IPS DF 19.7 (cell line): ENCODE results near the gene SIX3.

Source experiments
- DNase-seq: peaks from one replicate; pipeline ENCODE4 v3.0.0-alpha.2; 2013; ENCODE audit warnings: low read depth, low spot score

Gene SIX3

DNA sequence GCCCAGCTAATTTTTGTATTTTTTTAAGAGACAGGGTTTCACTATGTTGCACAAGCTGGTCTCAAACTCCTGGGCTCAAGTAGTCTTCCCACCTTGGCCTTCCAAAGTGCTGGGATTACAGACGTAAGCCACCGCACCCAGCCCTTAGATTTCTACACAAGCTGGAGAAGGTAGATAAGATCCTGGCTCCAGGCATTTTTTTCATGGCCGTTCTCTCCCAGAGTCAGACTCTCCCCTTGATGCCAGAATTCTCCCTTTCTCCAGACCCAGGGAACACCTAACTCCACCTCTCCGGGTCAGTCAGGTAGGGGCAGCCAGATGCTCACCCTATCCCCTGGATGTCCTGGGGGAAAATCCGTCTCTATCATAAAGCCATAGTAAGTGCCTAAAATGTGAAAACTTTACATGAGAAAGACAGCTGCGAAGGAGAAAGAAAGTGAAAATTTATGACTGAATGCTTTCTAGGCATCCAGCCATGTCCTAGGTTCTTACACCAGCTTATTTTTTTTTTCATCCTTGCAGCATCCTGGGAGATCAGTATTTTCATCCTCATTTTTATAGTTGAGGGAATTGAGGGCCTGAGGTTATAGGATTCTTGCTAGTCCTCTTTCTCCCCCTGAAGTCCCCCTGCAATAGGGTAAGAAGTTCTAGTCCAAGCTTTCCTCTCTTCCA lies 16.3 kb downstream of the SIX3 start:
- no peak for DNase-seq

DNA sequence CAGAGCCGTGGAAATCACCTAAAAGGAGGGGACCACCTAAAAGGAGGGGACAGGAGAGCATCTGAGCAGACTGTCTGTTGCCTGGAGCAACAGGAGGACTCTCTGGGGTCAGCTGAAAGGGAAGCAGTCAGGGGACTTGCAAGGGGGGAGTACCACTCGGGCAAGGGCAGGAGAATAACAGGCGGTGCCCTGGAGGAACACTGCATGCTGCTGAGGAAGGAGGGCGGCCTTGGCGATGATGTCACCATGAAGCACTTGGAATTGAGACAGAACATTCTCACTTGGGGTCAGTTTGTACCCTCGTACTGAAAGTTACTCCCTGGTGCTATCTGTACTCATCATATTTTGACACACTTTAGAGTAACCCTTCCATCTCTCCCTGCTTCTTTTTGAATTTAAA lies 18.4 kb downstream of the SIX3 start:
- no peak for DNase-seq

DNA sequence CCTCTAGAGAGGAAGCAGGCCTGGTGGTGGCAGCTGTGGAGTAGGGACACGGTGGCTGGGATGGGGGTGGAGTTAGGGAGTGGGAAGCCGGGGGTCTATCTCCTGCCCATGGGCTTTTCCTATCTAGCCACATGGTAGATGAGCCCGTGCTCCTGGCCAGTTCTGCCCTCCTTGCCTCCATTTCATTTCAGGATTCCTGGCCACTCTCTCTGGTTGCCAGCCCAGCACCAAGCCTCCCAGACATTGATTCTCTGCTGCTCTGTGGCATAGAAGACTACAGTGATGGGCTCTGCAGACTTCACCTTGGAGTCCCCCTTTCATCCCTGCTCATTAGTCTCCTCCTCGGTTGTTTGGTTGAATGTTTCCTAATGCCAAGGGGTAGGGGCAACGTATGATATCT lies 19.4 kb downstream of the SIX3 start:
- no peak for DNase-seq

DNA sequence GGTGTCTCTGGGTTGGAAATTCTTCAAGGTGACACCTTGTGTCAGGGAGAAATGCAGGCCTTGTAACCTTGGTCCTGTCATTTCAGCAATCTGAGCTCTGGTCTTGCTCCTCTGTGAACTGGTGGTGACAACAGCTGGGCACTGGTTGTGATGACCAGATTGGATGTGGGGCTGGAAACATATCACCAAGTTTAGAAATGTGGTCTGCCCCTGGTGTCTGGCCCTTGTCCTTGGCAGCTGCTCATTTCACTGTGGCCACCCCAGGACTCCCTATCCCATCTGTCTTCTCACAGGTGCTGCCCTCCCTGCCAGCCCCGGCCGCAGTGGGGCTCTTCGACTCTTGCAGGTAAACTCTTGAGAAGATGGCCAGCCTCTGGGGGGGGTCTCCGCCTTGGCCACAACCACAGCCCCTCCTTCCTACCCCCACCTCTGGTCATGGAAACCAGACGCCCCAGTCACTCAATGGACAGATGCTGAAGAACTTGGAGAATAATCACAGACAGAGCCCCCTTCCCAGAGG lies 20.7 kb downstream of the SIX3 start:
- DNase-seq: no peak

DNA sequence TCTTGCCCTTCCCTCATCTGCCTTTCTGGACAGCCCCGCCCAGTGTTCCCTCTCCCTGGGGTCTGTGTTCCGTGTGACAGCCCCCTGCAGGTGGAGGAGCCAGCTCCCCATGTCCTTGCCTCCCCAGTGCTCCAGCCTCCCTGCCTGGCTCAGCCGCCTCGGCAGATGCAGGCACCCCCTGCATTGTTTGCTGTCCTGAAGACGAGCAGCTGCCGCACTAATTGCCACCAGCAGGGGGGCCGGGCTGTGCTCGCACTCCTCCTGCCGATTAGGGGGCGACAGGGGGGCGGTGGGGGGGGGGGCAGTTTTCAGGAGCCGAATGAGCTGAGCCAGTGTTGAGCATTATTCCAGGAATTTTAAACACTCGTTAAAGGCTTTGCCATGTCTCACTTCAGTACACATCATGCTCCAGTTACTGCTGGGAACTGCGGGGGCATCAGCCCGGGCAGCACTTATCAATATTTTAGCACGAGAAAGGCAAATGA lies 23.3 kb downstream of the SIX3 start:
- DNase-seq: no peak

DNA sequence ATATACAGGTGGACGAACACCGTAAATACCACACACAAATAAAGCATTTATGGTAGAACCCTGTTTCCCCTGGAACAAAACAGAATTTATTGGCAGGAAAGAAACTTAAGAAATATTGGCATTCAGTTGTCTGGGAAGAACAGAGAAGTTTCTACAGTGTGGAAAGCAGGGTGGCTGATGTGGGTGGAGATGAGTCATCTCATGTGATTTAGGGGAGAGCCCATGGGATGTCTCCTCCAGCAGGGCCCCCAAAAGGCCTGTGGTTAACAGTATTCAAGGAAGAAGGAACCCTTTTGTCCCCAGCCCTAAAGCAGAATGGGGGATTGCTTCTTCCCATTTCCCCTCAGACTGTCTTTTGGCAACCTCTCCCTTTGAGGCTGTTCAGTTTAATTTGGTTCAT lies 24.2 kb downstream of the SIX3 start:
- no peak for DNase-seq

DNA sequence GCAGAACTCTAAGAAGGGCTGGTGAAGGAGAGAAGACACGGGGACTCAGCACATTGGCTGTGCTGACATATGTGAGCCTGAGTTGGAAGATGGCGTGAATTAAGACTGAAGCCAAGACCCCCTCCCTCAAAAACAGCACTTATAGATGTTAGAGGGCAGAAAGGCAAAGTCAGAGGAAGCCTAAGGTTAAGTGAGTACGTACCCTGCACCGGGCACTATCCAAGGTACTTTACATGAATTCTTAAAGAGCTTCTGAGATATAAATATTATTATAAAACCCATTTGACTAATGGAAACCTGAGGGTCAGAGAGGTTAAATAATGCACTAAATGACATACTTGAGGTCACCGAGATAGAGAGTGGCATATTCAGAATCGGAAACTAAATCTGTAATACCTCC lies 25.6 kb downstream of the SIX3 start:
- no peak for DNase-seq

DNA sequence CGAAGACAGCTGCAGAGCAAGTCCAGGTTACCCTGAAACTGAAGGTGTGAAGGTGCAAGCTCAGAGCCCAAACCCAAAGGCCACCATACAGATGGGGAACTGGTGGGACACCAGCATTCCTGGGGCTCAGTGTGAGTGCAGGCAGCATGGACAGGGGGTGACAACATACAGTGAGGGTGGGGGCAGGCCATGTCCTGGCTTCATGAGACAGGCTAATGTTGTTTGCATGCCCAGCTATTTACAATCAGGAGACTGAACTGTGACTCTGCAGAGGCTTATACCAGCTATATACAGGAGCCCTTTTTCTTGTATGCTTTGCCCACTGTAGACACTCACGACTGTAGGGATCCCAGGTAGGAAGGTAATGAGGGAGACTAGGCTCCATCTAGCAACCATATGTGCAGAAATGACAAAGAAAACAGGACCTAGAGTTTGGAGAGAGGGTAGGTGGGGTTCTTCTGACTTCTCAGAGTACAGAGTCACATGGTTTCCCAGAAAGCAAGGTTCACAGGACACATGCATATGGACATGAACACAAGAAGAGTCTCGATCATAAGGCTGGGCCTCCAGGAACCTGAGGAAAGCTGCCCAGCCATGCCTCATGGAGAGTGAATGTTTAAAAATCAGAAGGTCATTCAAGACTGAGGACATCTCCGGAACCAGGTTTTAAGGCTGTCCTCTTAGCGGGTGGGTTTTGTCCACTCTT lies 26.4 kb downstream of the SIX3 start:
- DNase-seq: no peak

DNA sequence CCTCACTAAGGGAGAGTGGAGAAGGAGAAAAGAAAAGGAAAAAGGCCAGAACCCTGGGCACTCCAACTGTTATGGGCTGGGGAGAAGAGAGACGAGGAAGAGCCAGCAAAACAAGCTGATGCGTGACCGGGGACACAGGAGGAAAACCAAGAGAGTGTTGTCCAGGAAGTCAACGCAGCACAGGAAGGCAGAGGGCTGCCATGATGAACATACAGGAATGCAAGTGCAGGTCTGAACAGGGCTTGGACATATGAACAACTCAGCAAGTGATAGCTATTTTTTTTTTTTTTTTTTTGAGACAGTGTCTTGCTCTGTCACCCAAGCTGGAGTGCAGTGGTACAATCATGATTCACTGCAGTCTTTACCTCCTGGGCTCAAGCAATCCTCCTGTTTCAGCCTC lies 28.4 kb downstream of the SIX3 start:
- DNase-seq: no peak

DNA sequence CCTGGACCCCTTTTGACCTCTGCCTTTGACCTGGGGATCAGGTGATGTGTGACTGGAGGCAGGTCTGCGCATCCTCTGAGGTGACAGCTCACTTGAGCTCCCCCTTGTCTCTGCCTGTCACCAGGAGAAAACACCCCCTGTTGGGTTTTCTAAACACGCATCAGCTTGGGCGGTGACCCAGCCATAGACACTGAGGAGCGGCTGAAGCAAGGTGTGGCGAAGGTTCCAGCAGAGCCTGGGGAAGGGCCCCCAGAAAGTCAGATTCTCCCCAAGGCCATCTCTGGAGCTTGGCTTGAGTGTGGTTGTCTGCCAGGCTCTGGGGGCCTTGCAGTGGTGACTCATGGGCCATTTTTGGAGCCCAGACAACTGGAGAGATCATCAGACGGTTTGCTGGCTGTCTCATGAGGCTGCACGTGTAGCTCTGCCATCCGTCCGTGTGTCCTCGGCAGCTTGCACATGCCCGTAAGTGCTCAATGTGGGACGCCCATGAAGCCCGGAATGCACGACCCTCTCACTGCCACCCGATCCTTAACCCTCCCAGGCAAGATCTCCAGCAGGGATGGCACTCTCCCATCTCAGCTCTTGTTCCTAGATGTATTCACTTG lies 29.4 kb downstream of the SIX3 start:
- no peak for DNase-seq

DNA sequence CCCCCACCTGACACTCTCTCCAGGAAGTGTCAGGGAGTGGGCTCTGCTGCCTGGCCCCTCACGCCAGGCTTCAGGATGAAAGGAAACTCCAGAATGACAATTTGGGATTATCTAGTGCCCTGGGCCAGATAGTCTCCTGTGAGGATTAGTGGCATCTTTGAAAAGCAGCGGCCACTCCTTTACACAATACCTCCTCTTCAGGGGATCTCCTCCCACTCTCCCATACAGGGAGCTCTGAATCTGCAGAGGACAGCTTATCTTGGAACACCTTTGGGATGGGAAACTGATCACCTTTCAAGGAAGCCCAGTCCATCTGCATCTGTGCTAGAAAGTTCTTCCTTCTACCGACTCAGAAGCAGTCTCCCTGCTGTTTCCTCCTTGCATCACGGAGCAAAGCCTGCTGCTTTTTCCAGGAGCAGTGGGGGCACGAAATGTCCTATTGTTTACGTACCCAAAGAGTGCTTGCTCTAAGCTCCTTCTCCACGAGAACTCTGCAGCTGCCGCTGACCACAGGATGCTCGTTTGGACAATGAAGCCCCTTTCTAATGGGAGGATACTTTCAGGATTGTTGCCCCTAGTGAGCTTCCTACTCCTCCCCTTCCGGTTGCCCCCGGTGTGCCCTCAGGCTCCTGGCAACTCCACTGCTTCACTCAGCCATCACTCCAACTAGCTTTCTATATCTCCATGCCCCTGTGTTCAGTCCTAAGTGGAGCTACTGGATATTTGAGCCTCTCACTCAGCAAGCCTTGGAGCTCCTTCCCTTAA lies 31.5 kb downstream of the SIX3 start:
- DNase-seq: no peak

DNA sequence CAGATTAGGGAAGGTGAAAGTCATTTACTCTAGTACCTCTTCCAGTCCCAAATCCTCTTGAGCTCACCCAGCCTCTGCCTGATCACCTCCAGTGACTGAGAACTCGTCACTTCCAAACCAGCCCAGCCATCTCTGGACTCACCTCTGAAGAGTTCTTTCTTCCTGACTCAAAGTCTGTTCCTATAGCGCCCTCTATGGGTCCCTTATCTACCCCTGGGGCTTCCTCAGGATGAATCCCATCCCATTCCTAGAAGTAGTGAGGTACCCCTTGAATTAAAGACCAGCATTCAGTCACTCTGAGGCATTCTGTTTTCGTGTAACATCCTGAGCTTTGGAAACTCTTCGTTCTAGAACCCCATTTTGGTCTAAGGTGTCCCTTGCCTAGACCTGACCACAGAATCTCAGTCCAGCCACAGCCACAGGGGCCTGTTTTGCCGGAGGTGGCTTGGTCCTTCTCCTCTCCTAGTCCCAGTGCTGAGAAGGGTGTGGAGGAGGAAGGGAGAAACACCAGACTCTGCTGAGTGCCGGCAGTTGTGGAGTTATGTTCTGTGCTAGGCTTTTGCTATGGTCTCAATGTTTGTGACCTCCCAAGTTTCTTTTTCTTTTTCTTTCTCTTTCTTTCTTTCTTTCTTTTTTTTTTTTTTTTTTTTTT lies 32.7 kb downstream of the SIX3 start:
- no peak for DNase-seq

DNA sequence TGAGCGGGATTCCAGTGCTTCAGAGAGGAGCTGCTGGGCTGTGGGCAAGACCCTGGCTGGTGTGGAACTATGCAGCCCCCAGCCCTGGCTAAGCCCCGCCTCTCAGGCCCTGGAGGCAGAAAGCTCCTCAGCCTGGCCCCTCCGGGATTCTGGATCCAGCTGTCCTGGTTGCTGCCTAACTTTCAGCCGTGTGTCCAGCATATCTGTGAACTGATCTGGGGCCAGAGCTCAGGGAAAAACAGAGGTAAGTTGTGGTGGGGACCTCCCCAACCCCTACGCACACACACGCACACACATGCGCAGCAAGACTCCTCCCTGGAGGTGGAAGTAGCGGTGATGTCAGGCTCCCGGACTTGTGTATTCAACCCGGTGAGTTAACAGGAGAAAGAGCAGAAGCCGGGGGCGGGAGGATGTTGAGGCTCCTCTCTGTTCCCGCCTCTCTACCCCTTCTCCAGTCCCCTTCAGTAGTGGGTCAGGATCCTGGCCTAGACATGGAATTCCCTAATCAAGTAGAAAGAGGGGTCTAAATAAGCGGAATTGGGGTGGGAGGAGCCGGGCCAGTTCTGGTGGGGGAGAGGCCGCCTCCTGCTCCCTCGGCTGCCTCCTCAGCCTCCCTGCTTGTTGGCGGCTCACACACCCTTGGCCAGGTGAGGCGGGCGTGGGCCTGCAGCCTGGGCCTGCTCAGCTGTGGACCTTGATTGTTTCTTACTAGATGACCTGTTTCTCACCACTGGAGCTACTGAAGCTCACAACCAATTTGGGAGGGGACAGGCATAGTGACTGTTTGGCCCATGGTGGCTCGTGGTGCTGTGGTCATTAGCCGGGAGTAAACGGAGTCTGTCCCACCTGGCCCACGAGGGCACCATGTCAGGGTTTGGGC lies 34.3 kb downstream of the SIX3 start:
- DNase-seq: no peak

DNA sequence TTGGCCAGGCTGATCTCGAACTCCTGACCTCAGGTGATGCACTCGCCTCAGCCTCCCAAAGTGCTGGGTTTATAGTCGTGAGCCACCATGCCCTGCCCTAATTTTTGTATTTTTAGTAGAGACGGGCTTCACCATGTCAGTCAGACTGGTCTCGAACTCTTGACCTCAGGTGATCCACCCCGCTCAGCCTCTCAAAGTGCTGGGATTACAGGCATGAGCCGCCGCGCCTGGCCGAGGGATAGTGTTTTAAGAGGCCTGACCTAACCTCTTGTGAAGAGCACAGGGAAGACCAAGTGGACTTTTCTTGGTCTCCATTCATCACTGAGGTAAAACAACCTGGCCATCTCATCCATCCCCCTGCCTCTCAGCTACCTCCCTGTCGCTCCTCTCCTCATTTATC lies 38.1 kb downstream of the SIX3 start:
- no peak for DNase-seq

DNA sequence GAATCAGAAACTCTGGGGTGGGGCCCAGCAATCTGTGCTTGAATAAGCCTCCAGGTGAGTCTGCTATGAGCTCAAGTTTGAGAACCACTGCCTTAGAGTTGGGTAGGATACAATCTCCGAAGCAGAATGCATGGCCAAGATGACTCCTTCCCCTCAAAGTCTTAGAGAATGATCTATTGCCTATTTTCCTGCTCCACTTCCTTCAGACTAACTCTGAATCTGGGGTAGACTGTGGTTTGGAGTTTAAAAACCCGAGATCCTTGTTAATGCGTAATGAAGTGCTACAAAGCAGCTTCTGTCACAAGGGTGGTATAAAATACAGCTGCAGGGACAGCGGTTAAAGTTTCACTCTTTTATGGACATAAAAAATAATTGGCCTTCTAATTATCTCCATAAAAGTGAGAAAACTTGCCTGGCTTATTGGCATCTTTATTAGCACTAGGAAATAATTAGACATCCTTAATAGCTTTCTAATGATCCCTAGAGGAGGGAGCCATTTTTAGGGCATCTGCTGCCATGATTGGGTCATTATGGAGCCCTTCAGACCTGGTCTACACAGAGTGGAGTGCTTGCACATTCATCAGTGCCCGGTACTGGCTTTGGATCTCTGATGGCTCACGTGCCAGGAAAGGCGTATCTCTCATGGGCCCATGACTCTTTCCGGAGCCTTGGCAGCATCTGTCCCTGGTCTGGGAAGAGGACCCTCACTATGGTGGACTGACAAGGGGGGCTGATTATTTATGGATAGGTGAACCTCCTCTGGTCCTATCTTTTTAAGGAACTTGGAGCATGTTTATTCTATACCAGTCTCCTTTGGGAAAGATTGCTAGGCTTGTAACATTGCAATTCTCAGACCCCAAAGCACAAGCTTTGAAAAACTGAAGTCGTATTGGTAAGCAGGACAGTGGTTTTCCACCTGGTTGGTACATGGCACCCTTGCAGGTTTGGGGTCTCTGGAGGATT lies 39.5 kb downstream of the SIX3 start:
- DNase-seq: no peak

DNA sequence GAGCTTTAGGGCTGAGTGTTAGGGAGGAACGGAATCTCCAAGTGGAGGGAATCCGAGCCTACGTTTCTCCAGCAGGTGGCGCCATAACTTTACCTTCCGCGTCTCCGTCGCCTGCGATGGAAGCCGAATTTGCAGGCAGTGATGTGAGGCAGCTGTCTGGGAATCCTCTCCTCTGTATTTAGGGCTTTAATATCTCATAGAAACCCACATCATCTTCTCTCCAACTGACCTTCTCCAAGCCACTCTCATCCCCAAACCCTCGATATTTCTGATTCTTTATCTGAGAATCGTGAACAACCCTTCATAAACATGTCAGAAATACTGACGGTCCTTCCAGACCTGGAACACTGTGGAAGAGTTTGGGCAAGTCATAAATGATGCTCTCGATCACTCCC lies 40.2 kb downstream of the SIX3 start:
- no peak for DNase-seq

DNA sequence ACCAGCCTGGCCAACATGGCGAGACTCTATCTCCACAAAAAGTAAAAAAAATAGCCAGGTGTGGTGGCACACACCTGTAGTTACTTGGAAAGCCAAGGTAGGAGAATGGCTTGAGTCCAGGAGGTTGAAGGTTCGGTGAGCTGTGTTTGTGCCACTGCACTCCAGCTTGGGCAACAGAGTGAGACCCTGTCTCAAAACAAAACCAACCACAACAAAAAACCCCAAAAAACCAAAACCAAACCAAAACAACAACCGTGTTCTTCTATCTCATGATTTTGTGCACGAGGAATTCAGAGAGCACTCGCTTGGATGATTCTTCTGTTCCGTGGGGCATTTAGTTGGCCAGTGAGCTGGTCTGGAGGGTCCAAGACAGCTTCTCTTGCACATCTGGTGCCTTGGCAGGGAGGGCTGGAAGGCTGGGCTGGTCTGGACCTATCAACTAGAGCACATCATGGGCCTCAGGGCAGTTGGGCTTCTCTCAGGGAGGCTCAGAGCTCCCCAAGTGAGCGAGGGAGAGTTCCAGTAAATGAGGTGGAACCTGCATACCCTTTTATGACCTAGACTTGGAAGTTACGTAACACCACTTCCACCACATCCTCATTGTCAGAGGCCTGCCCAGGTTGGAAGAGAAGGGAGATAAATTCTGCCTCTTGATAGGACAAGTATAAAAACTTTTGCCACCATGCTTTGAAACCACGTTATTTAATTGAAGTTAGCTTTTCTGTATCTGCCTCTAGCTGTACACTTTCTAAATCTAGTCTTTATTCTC lies 42.5 kb downstream of the SIX3 start:
- no peak for DNase-seq

DNA sequence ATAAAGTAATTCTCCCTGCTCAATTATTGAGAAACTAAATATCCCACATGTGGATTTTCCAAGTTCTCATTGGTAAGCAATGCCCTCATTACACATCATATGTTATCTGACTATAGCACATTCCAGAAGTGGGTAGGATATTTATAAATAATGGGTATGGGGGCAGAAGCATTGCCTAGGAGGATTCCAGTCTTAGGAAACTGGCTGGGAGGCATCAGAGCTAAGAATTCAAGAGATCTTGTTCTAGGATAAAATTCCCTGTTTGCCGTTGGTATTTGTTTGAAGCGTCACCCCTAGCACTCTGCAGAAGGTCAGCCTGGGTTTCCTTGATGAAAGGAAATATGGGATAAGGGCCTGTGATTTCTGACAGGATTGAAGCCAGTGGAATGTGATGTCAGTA lies 47.7 kb downstream of the SIX3 start:
- no peak for DNase-seq

DNA sequence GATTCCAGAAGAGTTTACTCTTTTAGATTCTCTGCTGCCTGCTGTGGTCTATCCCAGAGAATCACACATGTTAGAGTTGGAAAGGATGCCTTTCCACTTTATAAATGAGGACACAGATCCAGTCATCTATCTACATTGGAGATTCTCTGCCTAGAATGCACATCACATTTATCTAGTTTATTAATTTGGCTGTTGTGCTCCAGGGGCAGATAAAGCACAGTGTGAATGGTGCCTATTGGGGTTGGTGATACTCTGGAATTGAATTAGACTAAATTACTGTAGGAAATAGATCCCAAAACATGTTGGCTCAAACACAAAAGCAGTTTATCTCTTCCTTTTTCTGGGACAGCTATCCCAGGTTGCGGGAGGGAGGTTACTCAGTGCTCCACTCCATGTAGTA lies 52.9 kb downstream of the SIX3 start:
- DNase-seq: no peak
